GM19351 (cell line): ENCODE data around the gene ANKH.
A peak's percentile ranks its signal among the peaks of the same experiment; 100 is the strongest.

ENCODE experiments used
- ATAC-seq: cut with Tn5 transposase; IDR thresholded peaks from one replicate; pipeline ENCODE4 v1.9.1; 2021; ENCODE audit warnings: mild to moderate bottlenecking, moderate library complexity; ENCODE audit not compliant: unreplicated experiment

Gene ANKH

DNA sequence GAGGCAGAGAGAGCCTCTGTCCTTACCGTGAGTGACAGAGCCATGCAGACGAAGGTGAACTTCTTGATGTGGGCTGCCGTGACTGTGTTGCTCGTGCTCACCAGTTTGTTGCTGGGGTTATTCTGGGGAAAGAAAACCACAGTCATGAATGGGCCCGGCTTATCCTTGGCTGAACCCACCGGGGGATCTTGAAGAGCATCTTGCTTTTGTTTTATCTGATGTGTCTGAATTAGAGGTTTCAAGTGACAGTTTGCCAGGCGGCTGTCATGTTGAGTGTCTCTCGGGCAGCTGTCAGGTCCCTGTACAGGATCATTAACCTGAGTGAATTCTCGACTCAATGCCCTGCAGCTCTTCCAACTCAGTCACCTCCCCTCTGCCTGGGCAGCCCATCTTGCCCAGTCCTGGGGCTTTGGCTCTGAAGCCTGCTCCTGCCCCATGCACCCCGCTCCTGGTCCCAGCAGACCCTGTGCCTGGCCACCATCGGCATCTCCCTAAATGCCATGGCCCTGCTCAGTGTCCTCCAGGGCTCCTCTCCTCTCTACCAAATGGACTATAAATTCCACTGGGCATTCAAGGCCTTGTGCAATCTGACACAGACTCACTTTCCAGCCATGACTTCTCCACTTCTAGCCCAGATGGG is 129.7 kb downstream of the ANKH start:
- no peak for ATAC-seq

DNA sequence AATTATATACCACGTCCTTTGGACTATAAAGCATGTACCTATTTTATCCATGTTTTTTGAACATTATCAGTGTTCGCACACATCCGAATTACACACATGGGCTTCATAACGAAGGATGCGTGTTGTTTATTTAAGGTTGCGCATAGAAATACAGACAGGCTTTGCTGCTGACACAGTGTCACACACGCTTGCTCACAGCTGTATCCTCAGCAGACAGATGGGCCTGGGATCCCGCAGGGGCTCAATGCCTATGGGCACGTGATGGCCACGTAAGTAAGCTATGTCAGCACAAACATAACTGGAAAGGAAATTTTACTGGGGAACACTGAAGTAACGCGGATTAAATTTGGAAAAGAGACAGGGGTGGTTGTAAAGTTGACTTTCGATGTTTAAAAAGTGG is 130.4 kb downstream of the ANKH start:
- ATAC-seq, result no peak

- ATAC-seq, result no peak
Observed at GRCh38 chr5:14739981-14740380, 131.6 kb downstream of the ANKH start.

DNA sequence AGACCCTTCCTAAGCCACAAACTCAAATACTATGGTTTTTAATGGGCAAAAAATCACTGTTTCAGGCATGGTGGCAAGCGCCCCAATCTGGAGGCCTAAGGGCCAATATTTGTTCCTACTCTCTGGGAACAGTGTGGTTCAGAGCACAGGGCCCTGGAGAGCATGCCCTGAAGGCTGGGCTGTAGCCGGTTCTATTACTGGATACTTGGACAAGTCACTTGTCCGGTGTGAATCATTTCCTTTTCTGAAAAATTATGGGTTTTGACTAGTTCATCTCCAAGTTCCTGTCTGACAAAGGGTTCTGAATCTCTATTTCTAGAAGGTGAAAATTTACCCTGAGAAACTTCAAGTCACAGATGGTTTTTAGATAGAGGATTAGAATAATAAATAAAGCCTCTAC is 132.0 kb downstream of the ANKH start:
- ATAC-seq, result no peak

DNA sequence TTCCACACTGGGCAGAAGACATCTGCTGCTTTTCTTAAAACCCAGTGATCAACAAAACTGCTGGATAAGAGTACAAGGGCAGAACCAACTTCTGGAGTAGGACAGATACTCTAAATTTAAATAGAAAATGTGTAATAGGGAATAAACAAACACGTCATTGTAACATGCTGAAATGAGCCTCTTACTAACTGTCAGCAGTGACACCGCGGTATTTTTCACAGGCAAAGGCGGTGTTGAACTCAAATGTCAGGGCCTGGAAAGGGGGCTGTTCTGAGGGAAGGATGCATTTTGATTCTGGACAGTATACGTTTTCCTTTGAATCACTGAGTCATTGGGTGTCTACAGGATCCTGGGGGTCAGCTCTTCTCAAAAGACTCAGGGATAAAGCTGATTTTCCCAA is 133.5 kb downstream of the ANKH start:
- no peak for ATAC-seq

GRCh38 chr5:14737291-14737690 is 134.3 kb downstream of the ANKH start:
- no peak for ATAC-seq

DNA sequence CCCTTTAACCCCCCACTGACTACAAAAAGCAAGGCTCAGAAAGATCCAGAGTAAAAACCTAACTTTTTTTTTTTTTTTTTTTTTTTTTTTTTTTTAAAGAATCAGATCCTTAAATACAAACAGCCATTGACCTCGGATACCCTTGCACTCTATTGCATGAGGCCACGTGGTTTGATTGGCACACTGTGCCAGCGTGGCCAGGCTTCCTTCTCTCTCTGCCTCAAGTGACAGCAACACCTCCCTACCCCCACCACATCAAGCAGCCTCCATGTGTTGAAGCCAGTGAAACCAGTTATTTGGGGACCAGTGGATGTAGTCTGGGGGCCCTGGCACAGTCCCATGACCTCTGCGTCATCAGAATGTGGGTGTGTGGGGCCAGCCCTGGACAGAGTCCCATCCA is 135.6 kb downstream of the ANKH start:
- no peak for ATAC-seq

DNA sequence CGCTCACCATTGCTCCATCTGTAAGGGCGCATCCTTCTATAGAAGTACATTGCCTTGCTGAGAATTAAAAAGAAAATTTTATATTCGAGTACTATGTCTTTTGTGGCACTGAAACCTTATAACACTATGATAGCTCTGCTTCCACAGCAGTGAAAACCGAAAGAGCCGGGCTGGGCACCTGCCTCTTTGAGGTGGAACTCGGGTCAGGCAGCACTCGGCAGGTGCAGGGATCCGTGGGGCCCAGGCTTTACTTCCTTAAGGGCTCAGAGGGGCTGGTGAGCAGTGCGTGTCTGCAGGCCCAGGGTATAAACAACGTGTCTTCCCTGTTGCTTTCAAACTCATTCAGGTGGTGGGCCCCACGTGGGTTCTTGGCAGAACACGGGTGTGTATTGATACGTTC is 137.2 kb downstream of the ANKH start:
- no peak for ATAC-seq

DNA sequence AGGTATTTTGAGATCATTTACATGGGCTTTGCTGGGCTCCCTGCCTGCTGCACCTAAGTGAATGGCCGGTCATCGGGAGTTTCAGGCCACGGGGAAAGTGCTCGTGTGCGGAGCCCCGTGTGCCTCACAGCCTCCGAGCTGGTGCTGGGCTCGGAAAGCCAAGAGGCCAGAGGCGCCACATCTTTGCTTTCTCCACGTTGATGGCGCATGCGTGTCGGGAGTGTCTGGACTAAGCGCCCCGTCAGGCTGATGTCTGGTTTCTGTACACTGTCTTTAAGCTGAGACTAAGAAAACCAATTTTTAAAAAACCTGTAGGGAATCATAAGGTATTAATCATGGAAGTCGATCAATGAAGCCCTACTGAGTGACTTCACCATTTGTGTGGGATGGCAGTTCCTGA is 137.9 kb downstream of the ANKH start:
- no peak for ATAC-seq

GRCh38 chr5:14732991-14733390 is 138.6 kb downstream of the ANKH start:
- ATAC-seq, result no peak

DNA sequence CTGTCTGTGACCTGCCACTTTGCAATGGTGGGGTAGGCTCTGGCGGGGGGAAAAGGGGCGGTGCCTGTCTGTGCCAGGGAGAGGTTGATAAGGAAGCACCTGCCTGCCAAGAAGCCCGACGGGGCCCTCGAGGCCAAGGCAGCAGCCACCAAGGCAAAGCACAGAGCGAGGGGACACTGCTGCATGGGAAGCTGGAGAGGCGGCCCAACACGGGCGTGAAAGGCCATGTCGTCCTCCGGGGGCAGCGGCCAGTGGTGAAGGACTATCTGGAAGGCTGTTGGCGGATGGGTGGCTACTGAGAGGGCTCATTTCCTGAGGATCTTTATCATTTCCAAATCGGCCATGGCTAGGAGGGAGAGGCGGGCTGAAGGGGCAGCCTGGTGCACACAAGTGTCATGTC is 140.7 kb downstream of the ANKH start:
- no peak for ATAC-seq

DNA sequence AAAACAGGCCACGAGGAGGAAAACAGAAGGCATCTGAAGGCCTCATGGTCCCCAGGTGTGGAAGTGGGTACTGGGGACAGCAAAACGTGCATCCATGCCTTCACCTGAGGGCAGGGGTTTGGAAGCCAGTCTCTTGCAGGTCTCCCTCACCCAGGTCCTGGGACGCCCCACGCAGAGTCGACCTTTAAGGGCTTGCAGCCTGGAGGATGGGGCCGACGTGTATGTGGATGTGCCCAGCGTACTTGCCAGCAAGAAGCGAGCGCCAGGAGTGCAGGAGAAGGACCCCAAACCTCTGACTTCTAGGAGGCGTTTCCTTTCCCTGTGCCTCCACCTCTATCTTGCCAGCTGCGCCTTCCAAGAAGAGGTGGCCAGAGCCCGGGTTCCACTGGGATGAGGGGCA is 141.1 kb downstream of the ANKH start:
- ATAC-seq, result no peak

GRCh38 chr5:14729448-14730385 is 141.9 kb downstream of the ANKH start:
- no peak for ATAC-seq

DNA sequence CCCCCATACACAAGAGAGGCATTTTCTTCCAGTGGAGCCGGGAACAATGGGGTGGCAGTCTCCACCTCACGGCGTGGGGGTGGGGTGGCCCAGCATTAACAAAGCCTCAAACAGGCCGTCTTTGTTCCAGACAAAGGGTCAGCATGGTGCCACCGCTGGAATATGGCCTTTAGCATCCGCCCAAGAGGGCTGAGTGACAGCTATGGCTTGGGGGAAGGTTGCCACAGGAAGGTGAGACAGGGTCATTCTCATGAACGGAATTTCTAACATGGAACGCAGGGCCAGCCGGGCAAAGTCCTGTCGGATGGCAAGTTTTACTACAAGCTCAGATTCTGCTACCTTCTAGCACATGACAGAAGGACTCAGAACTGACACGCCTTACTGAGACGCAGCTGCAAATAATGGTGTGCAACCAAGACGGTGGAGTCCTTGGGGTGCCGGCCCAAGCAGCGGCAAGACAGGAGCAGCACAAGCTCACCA is 143.1 kb downstream of the ANKH start:
- no peak for ATAC-seq

DNA sequence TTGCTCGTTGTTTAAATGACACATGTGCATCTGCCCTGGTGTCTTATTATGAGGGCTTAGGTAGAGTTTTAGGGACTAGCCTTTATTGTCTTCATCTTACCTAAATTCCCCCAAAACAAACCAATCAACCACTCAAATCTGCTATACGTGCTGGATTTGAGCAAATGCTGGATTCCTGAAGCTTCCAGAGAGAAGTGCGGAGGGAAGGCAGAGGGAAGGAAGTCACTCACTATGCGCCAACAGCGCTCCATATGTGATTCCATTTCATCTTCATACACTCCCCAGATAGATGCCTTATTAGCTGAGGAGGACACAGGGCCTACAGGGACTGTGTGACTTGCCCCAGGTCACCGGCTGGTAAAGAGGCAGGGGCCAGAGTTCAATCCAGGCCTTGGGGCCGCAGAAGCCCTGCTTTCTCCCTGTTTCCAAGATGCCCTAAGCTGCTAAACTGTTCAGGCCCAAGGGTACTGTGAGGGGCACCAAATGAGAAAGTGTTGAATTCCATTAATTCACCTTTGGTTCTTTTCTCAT is 143.6 kb downstream of the ANKH start:
- no peak for ATAC-seq

- peak; percentile 74 for ATAC-seq
Observed at GRCh38 chr5:14727428-14727865, 144.1 kb downstream of the ANKH start.

GRCh38 chr5:14726066-14726838 is 145.3 kb downstream of the ANKH start:
- no peak for ATAC-seq

DNA sequence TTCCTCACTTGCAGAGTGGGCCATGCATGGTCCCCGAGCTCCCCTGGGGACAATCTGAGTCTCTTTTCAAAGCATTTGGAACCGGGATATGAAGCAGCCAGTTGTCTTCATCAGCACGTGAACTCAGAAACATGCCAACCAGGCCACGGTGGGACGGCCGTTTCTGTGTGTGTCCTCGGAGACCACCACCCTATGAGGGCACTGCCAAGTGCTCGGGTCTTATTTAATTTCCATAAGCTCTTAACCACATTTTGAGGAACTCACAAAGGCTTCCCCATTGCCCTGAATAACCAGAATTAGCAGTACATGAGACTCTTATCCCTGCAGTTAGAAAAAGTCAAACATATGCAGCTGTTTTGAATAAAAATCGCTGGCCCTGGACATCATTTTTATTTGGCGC is 146.9 kb downstream of the ANKH start:
- no peak for ATAC-seq

DNA sequence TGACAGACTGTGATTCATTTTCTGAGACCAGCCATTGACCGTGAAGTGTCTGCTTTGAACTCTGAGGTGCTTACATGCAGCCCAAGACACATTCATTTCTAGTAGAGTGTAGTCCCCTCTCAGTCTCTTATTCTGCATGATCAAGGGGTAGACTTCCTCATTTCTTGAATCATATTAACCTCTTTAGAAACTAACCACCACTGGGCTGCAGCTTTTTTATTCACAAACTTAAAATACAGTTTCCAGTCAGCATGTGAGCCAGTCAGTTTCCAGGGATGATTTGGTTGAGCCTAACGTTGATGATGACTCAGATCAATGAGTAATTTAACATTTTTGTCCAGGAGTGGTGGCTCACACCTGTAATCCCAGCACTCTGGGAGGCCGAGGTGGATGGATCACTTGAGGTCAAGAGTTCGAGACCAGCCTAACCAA is 147.9 kb downstream of the ANKH start:
- peak; percentile 47 for ATAC-seq

DNA sequence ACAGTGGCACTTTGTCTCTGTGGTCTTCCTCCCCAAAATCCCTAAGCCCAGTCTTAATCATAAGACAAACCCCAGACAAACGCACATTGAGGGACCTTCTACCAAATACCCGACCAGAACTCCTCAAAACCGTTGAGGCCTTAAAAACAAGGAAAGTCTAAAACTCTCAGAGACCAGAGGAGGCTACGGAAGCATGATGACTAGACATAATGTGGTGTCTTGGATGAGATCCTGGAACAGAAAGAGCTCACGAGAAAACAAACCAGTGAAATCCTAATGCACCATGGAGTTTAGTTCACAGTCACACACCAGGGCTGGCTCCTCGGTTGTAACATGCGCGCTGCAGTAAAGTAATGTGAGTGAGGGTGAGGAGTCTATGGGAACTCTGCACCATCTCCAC is 148.7 kb downstream of the ANKH start:
- ATAC-seq, result no peak

GRCh38 chr5:14721990-14722656 is 149.5 kb downstream of the ANKH start:
- ATAC-seq, result no peak
